B cell (primary cell): ENCODE results near the gene MTCL1.

ENCODE experiments used
- CTCF ChIP-seq: fragments of 200-600 bp; IDR thresholded peaks from one replicate; pipeline ENCODE4 v1.8.0; 2022; ENCODE audit warnings: antibody characterized with exemption, mild to moderate bottlenecking
- EZH2 ChIP-seq: IDR thresholded peaks from 2 replicates; pipeline ENCODE4 v1.6.1; 2012; ENCODE audit warnings: borderline replicate concordance, low read depth, mild to moderate bottlenecking, moderate library complexity, low read length; ENCODE audit not compliant: insufficient read depth, poor library complexity, severe bottlenecking

- TF ChIP-seq CTCF = no peak
- TF ChIP-seq EZH2 = no peak
Observed at GRCh38 chr18:8828798-8829197, 123.4 kb downstream of the MTCL1 start.
